ENCODE measurements around the gene SMC6.

Gene SMC6

DNA sequence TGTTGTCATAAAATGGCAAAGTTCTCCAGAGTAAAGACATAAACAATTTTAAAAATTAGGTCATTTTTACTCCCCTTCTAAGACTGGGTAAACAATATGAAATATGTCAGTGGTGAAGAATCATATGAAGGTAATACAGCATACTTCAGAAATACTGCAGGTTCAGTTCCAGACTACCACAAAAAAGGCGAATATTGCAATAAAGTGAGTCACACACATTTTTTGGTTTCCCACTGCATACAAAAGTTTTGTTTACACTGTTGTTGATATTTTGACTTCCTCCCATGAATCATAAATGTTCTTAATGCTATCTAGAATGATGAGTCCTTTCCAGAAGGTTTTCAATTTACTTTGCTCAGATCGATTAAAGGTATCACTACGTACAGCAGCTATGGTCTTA, 73.5 kb downstream of the SMC6 start:
- no peak overlapping the region for H3K27ac ChIP-seq
- no peak for DNase-seq (ENCODE audit: low spot score)
- TF ChIP-seq CTCF (IDR thresholded peaks at IDR 0.05), result no peak
- no peak overlapping the region for H3K4me3 ChIP-seq

DNA sequence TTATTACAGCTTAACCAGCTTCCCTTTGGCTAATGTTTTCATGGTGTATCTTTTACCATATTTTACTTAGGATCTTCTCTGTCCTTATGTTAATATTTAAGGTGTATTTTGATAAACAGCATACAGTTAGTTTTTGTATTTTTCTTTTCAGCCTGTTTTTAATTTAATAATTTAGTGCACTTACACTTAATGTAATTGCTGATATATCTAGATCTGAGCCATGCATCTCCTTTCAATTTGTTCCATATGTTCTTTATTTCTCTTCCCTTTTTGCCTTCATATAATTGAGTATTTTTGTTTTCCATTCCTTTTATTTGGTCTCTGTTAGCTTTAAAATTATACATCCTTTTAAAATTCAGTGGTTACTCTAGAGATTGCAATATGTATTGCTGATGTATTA, 78.8 kb downstream of the SMC6 start:
- DNase-seq (ENCODE audit: low spot score), result no peak
- H3K27ac ChIP-seq, result no peak overlapping the region
- TF ChIP-seq CTCF (IDR thresholded peaks at IDR 0.05), result no peak
- H3K4me3 ChIP-seq, result no peak overlapping the region

DNA sequence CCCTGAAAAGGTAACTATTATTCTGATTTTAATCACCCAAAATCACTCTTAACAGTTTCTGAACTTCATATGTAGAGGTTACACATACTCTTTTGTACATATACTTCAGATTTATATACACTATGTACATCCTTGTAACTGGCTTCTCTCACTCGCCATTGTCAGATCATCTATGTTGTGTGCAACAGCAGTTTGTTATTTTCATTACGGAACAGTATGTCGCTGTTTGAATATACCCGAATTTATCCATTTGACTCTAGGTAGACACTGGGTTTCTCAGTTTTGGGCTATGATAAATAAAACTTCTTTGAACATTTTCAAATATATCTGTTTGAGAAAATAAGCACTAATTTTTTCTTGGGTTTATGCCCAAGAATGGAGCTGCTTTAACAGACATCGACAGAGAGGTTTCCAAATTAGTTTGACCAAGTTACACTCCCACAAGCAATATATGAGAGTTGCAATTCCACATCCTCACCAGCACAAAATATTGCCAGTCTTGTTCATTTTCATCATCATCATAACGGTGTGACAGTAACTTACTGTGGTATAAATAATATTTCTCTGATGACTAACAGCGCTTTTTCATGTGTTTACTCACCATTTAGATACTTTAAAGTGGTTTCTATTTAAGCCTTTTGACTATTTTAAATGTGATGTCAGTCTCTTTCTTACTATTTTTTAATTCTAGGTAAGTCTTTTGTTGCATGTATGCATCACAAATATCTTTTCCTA, 80.9 kb downstream of the SMC6 start:
- no peak for DNase-seq (ENCODE audit: low spot score)
- no peak for TF ChIP-seq CTCF (IDR thresholded peaks at IDR 0.05)
- H3K27ac ChIP-seq, result no peak overlapping the region
- no peak overlapping the region for H3K4me3 ChIP-seq

GRCh38 chr2:17667898-17668297, 85.7 kb downstream of the SMC6 start:
- no peak overlapping the region for H3K4me3 ChIP-seq
- TF ChIP-seq CTCF (IDR thresholded peaks at IDR 0.05), result no peak
- no peak overlapping the region for H3K27ac ChIP-seq
- DNase-seq (ENCODE audit: low spot score), result no peak

DNA sequence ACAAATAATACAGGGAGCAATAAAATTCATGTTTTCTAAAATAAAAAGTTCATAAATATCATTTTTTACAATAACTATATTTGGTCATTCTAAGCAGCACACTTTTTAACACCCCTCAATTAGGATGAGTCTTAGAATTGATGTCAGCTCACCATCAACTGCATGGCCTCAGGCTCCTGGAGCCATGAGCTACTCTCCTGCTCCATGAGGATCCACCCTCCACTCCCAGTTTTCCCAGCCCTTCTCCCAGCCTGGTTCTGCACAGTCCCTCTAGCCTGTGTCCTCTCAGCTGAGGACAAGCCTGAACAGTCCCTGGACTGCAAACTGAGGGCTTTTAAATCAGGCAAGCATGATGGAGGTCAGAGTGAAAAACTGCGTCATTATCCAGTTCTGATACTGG, 89.1 kb downstream of the SMC6 start:
- no peak overlapping the region for H3K27ac ChIP-seq
- TF ChIP-seq CTCF (IDR thresholded peaks at IDR 0.05), result no peak
- DNase-seq (ENCODE audit: low spot score), result no peak
- no peak overlapping the region for H3K4me3 ChIP-seq

DNA sequence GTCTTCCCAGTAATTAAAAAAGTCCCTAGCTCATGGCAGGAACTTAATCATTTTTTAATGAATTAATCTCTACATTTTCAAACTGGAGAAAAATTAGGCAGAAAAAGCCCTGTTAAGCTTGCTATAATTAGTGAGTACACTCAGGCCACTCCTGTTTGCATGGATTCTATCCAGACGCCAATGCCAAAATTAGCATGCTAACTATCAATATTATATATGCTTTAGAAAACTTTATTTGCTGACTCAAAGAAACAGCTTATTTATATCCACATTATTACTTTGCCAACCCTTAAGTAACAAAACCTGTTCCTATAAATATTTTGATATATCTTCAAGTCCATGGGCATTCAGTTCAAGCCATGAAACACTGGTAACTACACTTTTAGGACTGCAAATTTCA, 90.9 kb downstream of the SMC6 start:
- no peak overlapping the region for H3K27ac ChIP-seq
- H3K4me3 ChIP-seq, result no peak overlapping the region
- DNase-seq (ENCODE audit: low spot score), result no peak
- no peak for TF ChIP-seq CTCF (IDR thresholded peaks at IDR 0.05)

DNA sequence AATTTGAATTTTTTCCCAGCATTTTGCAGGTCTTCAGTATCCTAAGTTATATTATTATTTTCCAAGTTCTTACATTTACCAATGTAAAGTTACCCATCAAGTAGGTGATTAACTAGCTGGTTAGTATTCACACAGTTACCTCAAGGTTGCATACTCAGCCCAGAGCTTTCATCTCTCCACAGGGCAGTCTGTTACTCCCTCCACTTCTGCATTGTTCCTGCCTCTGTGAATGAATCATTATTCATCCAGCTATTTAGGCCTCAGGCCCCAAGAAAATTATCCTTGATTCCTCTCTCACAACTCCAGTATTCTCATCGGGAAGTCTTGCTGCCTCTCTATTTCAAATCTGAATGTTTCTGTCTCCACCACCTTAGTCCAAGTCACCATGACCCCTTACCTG, 92.2 kb downstream of the SMC6 start:
- Histone ChIP-seq H3K27ac (no peak overlapping the region), H3K4me3 (no peak overlapping the region)
- TF ChIP-seq CTCF (IDR thresholded peaks at IDR 0.05), result no peak
- DNase-seq (ENCODE audit: low spot score), result no peak

Data from coronary artery (tissue), 2 donors.